HCT116 (cell line): ENCODE measurements around the gene DYNLT1. TPM values are rescaled to one million over a fixed set of nuclear protein-coding genes. Genes with fewer than 3 reads are reported as not detected.

Experiments used
- ATAC-seq: fragments of 200-7000 bp; cut with Tn5 transposase; 2 replicates; pipeline ENCODE4 v1.9.1; 2020; ENCODE audit warnings: mild to moderate bottlenecking, moderate library complexity
- BruUV-seq: library from RNA; stranded (reverse); fragments of 400-500 nt; replicated peaks from 2 replicates; lab custom pipeline; 2021; lab: Mats Ljungman, UMichigan
- CTCF ChIA-PET: fragments of 300-600 bp; sonication (Branson Sonifier 250); formaldehyde crosslinking; loops from one replicate; lab custom pipeline; 2021; ENCODE audit warnings: antibody characterized with exemption; lab: Charles Lee
- POLR2A ChIA-PET: fragments of 300-600, 350-600 bp; sonication (Branson Sonifier 250); formaldehyde crosslinking; loops from one replicate; lab custom pipeline; 2021; ENCODE audit warnings: antibody characterized with exemption; lab: Charles Lee
- RAD21 ChIA-PET, 2 experiments: fragments of 300-600 bp; sonication (Branson Sonifier 250); formaldehyde crosslinking; loops; one replicate each; lab custom pipeline; 2023; ENCODE audit warnings: low total read pairs in 2 of 2; ENCODE audit not compliant: uncharacterized antibody in 2 of 2, unreplicated experiment in 2 of 2, low non-redundant PET in 1 of 2; lab: Charles Lee
- DNase-seq: peaks from one replicate; pipeline ENCODE4 v3.0.0-alpha.2; 2010; ENCODE audit warnings: low read depth, low spot score
- H2AFZ ChIP-seq: fragments of 200-600 bp; shearing (Covaris generic), sonication (generic); 2 replicates; pipeline ENCODE4 v1.6.1; 2017; ENCODE audit warnings: low read depth, mixed run types, mixed read lengths, antibody characterized with exemption, low read length; ENCODE audit not compliant: poor library complexity, severe bottlenecking
- H3K27ac ChIP-seq: 2 replicates; pipeline ENCODE4 v1.5.1; 2012; ENCODE audit warnings: low read depth, low read length
- H3K27me3 ChIP-seq: fragments of 200-600 bp; sonication (generic); 2 replicates; pipeline ENCODE4 v1.6.1; 2016; ENCODE audit warnings: mixed run types, low read length, mixed read lengths; ENCODE audit not compliant: insufficient read depth
- H3K36me3 ChIP-seq, 2 experiments: fragments of 200-500 bp in 1 of 2; fragments of 200-600 bp in 1 of 2; sonication (Bioruptor generic) in 1 of 2; sonication (generic) in 1 of 2; 2 replicates each; pipeline versions ENCODE4 v1.5.1 to v1.6.1; 2014 to 2016; ENCODE audit warnings: low read length in 2 of 2, inconsistent platforms in 1 of 2, mixed read lengths in 1 of 2, mixed run types in 1 of 2; ENCODE audit not compliant: insufficient read depth in 2 of 2, control insufficient read depth in 1 of 2
- H3K4me1 ChIP-seq, 2 experiments: fragments of 200-600 bp in 1 of 2; sonication (generic) in 1 of 2; 2 replicates each; pipeline versions ENCODE4 v1.5.1 to v1.6.1; 2012 to 2017; ENCODE audit warnings: low read length in 2 of 2, inconsistent platforms in 1 of 2, mild to moderate bottlenecking in 1 of 2, mixed read lengths in 1 of 2, mixed run types in 1 of 2, moderate library complexity in 1 of 2; ENCODE audit not compliant: insufficient read depth in 2 of 2, control insufficient read depth in 1 of 2
- H3K4me2 ChIP-seq: fragments of 200-600 bp; sonication (generic); 2 replicates; pipeline ENCODE4 v1.6.1; 2017; ENCODE audit warnings: mixed run types, low read length, mixed read lengths
- H3K4me3 ChIP-seq, 2 experiments: fragments of 200-600 bp in 1 of 2; sonication (generic) in 1 of 2; replicated peaks in 1 of 2; 2 replicates each; pipeline ENCODE4 v1.5.1; 2011 to 2016; ENCODE audit warnings: low read length in 2 of 2, control low read depth in 1 of 2, low read depth in 1 of 2, mild to moderate bottlenecking in 1 of 2, mixed read lengths in 1 of 2, mixed run types in 1 of 2
- H3K79me2 ChIP-seq: fragments of 200-600 bp; sonication (generic); 2 replicates; pipeline ENCODE4 v1.6.1; 2017; ENCODE audit warnings: mild to moderate bottlenecking, mixed run types, low read length, moderate library complexity, mixed read lengths; ENCODE audit not compliant: insufficient read depth
- H3K9ac ChIP-seq: fragments of 200-600 bp; sonication (generic); 2 replicates; pipeline ENCODE4 v1.6.1; 2016; ENCODE audit warnings: low read length, mixed read lengths
- H3K9me2 ChIP-seq: fragments of 200-600 bp; sonication (generic), shearing (Covaris generic); 2 replicates; pipeline ENCODE4 v1.6.1; 2017; ENCODE audit warnings: mixed run types, mild to moderate bottlenecking, moderate library complexity; ENCODE audit not compliant: insufficient read depth
- H3K9me3 ChIP-seq, 2 experiments: fragments of 200-500 bp in 1 of 2; fragments of 200-600 bp in 1 of 2; sonication (Bioruptor generic) in 1 of 2; sonication (generic) in 1 of 2; 2 replicates each; pipeline ENCODE4 v1.6.1; 2014 to 2017; ENCODE audit warnings: low read length in 2 of 2, mixed read lengths in 2 of 2, inconsistent platforms in 1 of 2, low read depth in 1 of 2, mild to moderate bottlenecking in 1 of 2, mixed run types in 1 of 2, moderate library complexity in 1 of 2; ENCODE audit not compliant: control insufficient read depth in 1 of 2, insufficient read depth in 1 of 2
- H4K20me1 ChIP-seq: fragments of 200-600 bp; sonication (generic), shearing (Covaris generic); 2 replicates; pipeline ENCODE4 v1.6.1; 2017; ENCODE audit warnings: mixed run types, mild to moderate bottlenecking, moderate library complexity; ENCODE audit not compliant: insufficient read depth
- ATF3 ChIP-seq: IDR thresholded peaks from 2 replicates; pipeline ENCODE4 v1.6.1; 2012
- CBX3 ChIP-seq: IDR thresholded peaks from 2 replicates; pipeline ENCODE4 v1.6.1; 2012; ENCODE audit warnings: low read depth
- CTCF ChIP-seq, 3 experiments: fragments of 200-600 bp in 1 of 3; sonication (generic) in 1 of 3; IDR thresholded peaks in 2 of 3; conservative IDR thresholded peaks in 1 of 3; 2 replicates each; pipeline ENCODE4 v1.5.1; 2012 to 2017; ENCODE audit warnings: low read depth in 2 of 3, low read length in 2 of 3, antibody characterized with exemption in 1 of 3, borderline replicate concordance in 1 of 3, control low read depth in 1 of 3, mild to moderate bottlenecking in 1 of 3, mixed read lengths in 1 of 3, mixed run types in 1 of 3, moderate library complexity in 1 of 3; ENCODE audit not compliant: insufficient read depth in 1 of 3
- ELF1 ChIP-seq: IDR thresholded peaks from 2 replicates; pipeline ENCODE4 v1.6.1; 2012; ENCODE audit warnings: low read depth, borderline replicate concordance
- EZH2 ChIP-seq: fragments of 200-600 bp; sonication (generic); IDR thresholded peaks from 2 replicates; pipeline ENCODE4 v1.6.1; 2017; ENCODE audit warnings: antibody characterized with exemption, mixed run types
- FOSL1 ChIP-seq: IDR thresholded peaks from 2 replicates; pipeline ENCODE4 v1.6.1; 2012; ENCODE audit warnings: low read depth
- MAX ChIP-seq: IDR thresholded peaks from 2 replicates; pipeline ENCODE4 v1.6.1; 2012
- POLR2A ChIP-seq: IDR thresholded peaks from 2 replicates; pipeline ENCODE4 v1.7.0; 2011; ENCODE audit warnings: borderline replicate concordance; ENCODE audit not compliant: insufficient read depth, insufficient read length; ENCODE audit errors: extremely low read depth
- POLR2AphosphoS5 ChIP-seq: IDR thresholded peaks from 2 replicates; pipeline ENCODE4 v1.6.1; 2011; ENCODE audit warnings: mild to moderate bottlenecking, low read depth, low read length, moderate library complexity
- RAD21 ChIP-seq: IDR thresholded peaks from 2 replicates; pipeline ENCODE4 v1.6.1; 2012; ENCODE audit warnings: low read depth, mild to moderate bottlenecking
- REST ChIP-seq: IDR thresholded peaks from 2 replicates; pipeline ENCODE4 v1.6.1; 2012; ENCODE audit warnings: low read depth
- SIN3A ChIP-seq: IDR thresholded peaks from 2 replicates; pipeline ENCODE4 v1.6.1; 2012; ENCODE audit warnings: low read depth
- SP1 ChIP-seq: IDR thresholded peaks from 2 replicates; pipeline ENCODE4 v1.6.1; 2012; ENCODE audit warnings: low read depth
- SRF ChIP-seq: IDR thresholded peaks from 2 replicates; pipeline ENCODE4 v1.6.1; 2012; ENCODE audit warnings: low read depth
- TCF7L2 ChIP-seq: IDR thresholded peaks from 2 replicates; pipeline ENCODE4 v1.7.0; 2011; ENCODE audit warnings: borderline replicate concordance, inconsistent platforms; ENCODE audit not compliant: insufficient read depth, insufficient read length; ENCODE audit errors: extremely low read depth
- ZFX ChIP-seq: fragments of 450-650 bp; IDR thresholded peaks from 2 replicates; pipeline ENCODE4 v1.6.1; 2017
- intact Hi-C: fragments of 100-400 bp; cut with micrococcal nuclease; formaldehyde crosslinking; loops from 2 replicates; pipeline ENCODE4 v1.10.0; 2022
- total RNA-seq: library from RNA; stranded (reverse); gene quantifications from one replicate; pipeline ENCODE4 v1.2.1, GENCODE V29; 2021; ENCODE audit not compliant: unreplicated experiment

The DYNLT1 gene
- total RNA-seq, 1 experiment from 2014 or later = 239 TPM

- Histone ChIP-seq H3K4me2 (no peak overlapping the region), H4K20me1 (no peaks in the 10 kb centered on the region), H3K79me2 (no peaks in the 10 kb centered on the region), H3K9me3 (no peaks in the 10 kb centered on the region), H3K36me3 (no peaks in the 10 kb centered on the region; a peak in 1 of 4 replicates), H3K9ac (no peak overlapping the region), H2AFZ (no peak overlapping the region), H3K9me2 (no peaks in the 10 kb centered on the region), H3K4me1 (peaks cover 8 to 15% of the 10 kb centered on the region in 2 experiments), H3K27me3 (no peaks in the 10 kb centered on the region), H3K27ac (no peak overlapping the region), H3K4me3 (no peak overlapping the region)
- intact Hi-C loops = no loop called here
- RAD21 ChIA-PET = no interaction called here
- ATAC-seq = no peak
- BruUV-seq = no TSS peak
- CTCF ChIA-PET = no interaction called here
- TF ChIP-seq CBX3 = no peak
- no peak for TF ChIP-seq CTCF (IDR thresholded peaks at IDR 0.05 in 2 of 3, conservative IDR thresholded peaks at IDR 0.05 in 1 of 3; ENCODE audit: borderline replicate concordance in 1 of 3, insufficient read depth in 1 of 3, low read depth in 2 of 3, low read length in 2 of 3)
- TF ChIP-seq ELF1 = no peak
- no peak for TF ChIP-seq SRF
- TF ChIP-seq FOSL1 = no peak
- no peak for TF ChIP-seq ATF3
- TF ChIP-seq SIN3A = no peak
- POLR2A ChIA-PET = no interaction called here
- no peak for DNase-seq
Observed at GRCh38 chr6:158662954-158663624, 18.5 kb upstream of the DYNLT1 start.

GRCh38 chr6:158662607-158662953 lies 18.0 kb upstream of the DYNLT1 start:
- intact Hi-C loops = no loop called here
- Histone ChIP-seq H3K27me3 (no peaks in the 10 kb centered on the region), H2AFZ (no peak overlapping the region), H3K9me2 (no peaks in the 10 kb centered on the region), H3K79me2 (no peaks in the 10 kb centered on the region), H3K4me1 (peaks cover 10 to 16% of the 10 kb centered on the region in 2 experiments), H3K27ac (no peak overlapping the region), H3K4me3 (no peak overlapping the region), H3K9me3 (no peaks in the 10 kb centered on the region), H3K9ac (no peak overlapping the region), H3K36me3 (no peaks in the 10 kb centered on the region; a peak in 1 of 4 replicates), H4K20me1 (no peaks in the 10 kb centered on the region), H3K4me2 (no peak overlapping the region)
- CTCF ChIA-PET = interaction anchor here (1.1 kb wide), 1 partner anchor 29 kb away, joined by 5 read pairs; no protein-coding TSS in a partner anchor
- BruUV-seq = no TSS peak
- RAD21 ChIA-PET = no interaction called here
- no peak for DNase-seq
- POLR2A ChIA-PET = interaction anchor here (0.6 kb wide), 1 partner anchor 34 kb away, joined by 3 read pairs; no protein-coding TSS in a partner anchor
- ATAC-seq = no peak
- TF ChIP-seq POLR2A (no peak), ZFX (no peak), RAD21 (no peak), EZH2 (no peak), REST (no peak), SRF (no peak), TCF7L2 (no peak), CBX3 (no peak), SP1 (no peak), MAX (no peak), POLR2AphosphoS5 (no peak)
